ENCODE data around the gene ECEL1.
"Not testable (repeated sequence)": the region's sequence is repeated elsewhere in the genome, so short reads cannot be mapped to it uniquely, and the experiment has no call there.

ECEL1 gene

GRCh38 chr2:232443047-232443446 lies 44.6 kb downstream of the ECEL1 start:
- not testable (repeated sequence) for DNase-seq (ENCODE audit: low read depth in 1 of 2, low spot score in 1 of 2)

GRCh38 chr2:232442431-232442830 lies 45.2 kb downstream of the ECEL1 start:
- DNase-seq (ENCODE audit: low read depth in 1 of 2, low spot score in 1 of 2): not testable (repeated sequence)

- DNase-seq (ENCODE audit: low read depth in 1 of 2, low spot score in 1 of 2): not testable (repeated sequence)
Observed at GRCh38 chr2:232441922-232442321, 45.7 kb downstream of the ECEL1 start.

GRCh38 chr2:232441147-232441651 lies 46.4 kb downstream of the ECEL1 start:
- no peak for DNase-seq (ENCODE audit: low read depth in 1 of 2, low spot score in 1 of 2)

- peak; percentile 84 to 87 for DNase-seq (ENCODE audit: low read depth in 1 of 2, low spot score in 1 of 2)
Observed at GRCh38 chr2:232440220-232441018, 47.2 kb downstream of the ECEL1 start.

GRCh38 chr2:232439758-232440135 lies 47.9 kb downstream of the ECEL1 start:
- no peak for DNase-seq (ENCODE audit: low read depth in 1 of 2, low spot score in 1 of 2)

- no peak for DNase-seq (ENCODE audit: low read depth in 1 of 2, low spot score in 1 of 2)
Observed at GRCh38 chr2:232438951-232439757, 48.5 kb downstream of the ECEL1 start.

- DNase-seq (ENCODE audit: low read depth in 1 of 2, low spot score in 1 of 2): no peak
Observed at GRCh38 chr2:232438091-232438490, 49.5 kb downstream of the ECEL1 start.

GRCh38 chr2:232437195-232437571 lies 50.5 kb downstream of the ECEL1 start:
- no peak for DNase-seq (ENCODE audit: low read depth in 1 of 2, low spot score in 1 of 2)

- no peak for DNase-seq (ENCODE audit: low read depth in 1 of 2, low spot score in 1 of 2)
Observed at GRCh38 chr2:232436381-232437194, 51.0 kb downstream of the ECEL1 start.

GRCh38 chr2:232435805-232436204 lies 51.8 kb downstream of the ECEL1 start:
- DNase-seq (ENCODE audit: low read depth in 1 of 2, low spot score in 1 of 2): no peak

- no peak for DNase-seq (ENCODE audit: low read depth in 1 of 2, low spot score in 1 of 2)
Observed at GRCh38 chr2:232435375-232435648, 52.3 kb downstream of the ECEL1 start.

GRCh38 chr2:232434563-232435374 lies 52.9 kb downstream of the ECEL1 start:
- no peak for DNase-seq (ENCODE audit: low read depth in 1 of 2, low spot score in 1 of 2)

GRCh38 chr2:232434091-232434490 lies 53.5 kb downstream of the ECEL1 start:
- no peak for DNase-seq (ENCODE audit: low read depth in 1 of 2, low spot score in 1 of 2)

GRCh38 chr2:232433622-232434021 lies 54.0 kb downstream of the ECEL1 start:
- not testable (repeated sequence) for DNase-seq (ENCODE audit: low read depth in 1 of 2, low spot score in 1 of 2)

GRCh38 chr2:232432598-232433184 lies 54.9 kb downstream of the ECEL1 start:
- no peak for DNase-seq (ENCODE audit: low read depth in 1 of 2, low spot score in 1 of 2)

- DNase-seq (ENCODE audit: low read depth in 1 of 2, low spot score in 1 of 2): no peak
Observed at GRCh38 chr2:232431705-232432590, 55.7 kb downstream of the ECEL1 start.
